GM19468 (cell line): Measurements from ENCODE around the gene RXRA.

Experiments used
- ATAC-seq: cut with Tn5 transposase; IDR thresholded peaks from one replicate; pipeline ENCODE4 v1.9.1; 2021; ENCODE audit warnings: mild to moderate bottlenecking, moderate library complexity, moderate number of reproducible peaks; ENCODE audit not compliant: unreplicated experiment; ENCODE audit errors: extremely low read depth

The RXRA gene

DNA sequence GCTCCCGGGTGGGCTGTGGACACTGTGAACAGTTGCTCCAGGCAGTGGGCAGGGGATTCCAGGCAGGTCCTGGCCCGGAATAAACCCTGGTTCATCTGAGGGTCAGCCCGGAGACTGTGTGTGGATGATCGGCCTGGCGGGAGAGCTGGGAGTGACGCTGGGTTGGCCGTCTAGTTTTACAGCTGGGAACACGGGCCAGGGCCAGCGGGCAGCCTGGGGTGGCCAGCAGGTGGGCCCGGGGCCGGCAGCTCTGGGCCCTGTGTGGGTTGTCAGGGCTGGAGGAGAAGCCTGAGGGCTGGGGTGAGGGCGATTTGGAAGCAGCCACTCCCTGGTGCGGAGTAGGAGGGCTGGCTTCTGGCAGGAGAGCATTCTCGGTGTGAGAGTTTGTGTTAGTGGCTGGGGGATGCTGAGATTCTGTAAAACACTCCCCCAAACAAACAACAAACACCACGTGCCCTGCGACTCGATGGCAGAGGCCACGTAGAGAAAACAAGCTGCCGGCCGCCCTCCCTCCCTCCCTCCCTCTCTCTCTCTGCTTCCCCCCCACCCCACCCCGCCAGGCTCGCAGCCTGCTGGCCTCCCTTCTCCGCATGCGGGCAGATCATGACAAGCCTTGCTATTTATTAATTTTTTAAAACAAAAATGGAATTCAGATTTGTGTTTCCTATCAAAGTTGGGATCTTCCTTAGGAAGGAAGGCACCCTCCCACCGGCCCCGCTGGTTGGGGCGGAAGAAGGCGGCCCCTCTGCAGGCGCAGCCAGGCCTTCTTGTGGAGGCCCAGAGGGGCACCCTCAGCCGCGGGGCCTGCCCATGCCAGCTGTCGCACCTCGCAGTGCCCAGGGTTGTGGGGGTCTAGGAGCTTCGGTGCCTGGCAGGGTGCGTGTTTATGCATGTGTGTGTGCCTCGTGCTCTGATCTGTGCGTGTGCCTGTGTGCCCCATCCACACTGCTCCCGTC, 49.5 kb downstream of the RXRA start:
- no peak for ATAC-seq

- ATAC-seq: no peak
These were observed 50.3 kb downstream of the RXRA start for GRCh38 chr9:134376386-134377142.

- ATAC-seq: no peak
These were observed 50.9 kb downstream of the RXRA start for GRCh38 chr9:134377143-134377484.

GRCh38 chr9:134377976-134378375, 51.7 kb downstream of the RXRA start:
- no peak for ATAC-seq

GRCh38 chr9:134378901-134379338, 52.7 kb downstream of the RXRA start:
- no peak for ATAC-seq

- ATAC-seq: no peak
These were observed 53.6 kb downstream of the RXRA start for GRCh38 chr9:134379831-134380365.

DNA sequence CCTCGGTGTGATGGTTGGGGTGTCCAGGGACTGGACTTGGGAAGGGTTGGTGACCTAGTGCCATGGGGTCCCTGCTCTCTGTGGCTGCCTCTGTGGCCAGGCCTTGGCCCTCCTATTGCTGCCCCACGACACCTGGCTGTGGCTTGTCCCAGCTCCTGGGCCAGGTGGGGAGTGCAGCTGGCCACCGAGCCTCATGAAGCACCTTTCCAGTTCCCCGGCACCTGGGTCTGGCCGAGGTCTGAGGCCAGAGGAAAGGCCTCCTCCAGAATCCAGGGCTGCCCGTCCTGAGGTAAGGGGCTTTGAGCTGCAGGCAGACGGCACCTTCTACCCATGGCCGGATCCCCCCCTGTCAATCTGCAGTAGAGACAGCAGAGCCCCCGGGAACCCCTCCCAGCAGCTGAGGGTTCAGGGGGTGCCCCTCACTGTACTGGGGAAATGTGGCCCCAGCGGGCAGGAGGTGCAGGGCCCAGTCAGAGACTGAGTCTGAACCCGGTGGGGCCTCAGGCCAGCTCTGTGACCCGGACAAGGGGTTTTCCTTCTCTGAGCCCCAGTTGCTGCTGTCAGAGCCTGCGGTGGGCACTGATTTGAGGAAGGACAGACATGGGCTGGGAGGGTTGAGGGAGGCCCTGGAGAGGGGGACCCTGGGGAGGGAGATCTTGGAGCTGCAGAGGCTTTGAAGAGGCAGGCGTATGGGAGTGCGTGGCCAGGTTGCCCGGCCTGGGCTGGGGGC, 54.5 kb downstream of the RXRA start:
- ATAC-seq: no peak

GRCh38 chr9:134381272-134381661, 55.0 kb downstream of the RXRA start:
- ATAC-seq: no peak

- no peak for ATAC-seq
These were observed 55.6 kb downstream of the RXRA start for GRCh38 chr9:134381671-134382516.

DNA sequence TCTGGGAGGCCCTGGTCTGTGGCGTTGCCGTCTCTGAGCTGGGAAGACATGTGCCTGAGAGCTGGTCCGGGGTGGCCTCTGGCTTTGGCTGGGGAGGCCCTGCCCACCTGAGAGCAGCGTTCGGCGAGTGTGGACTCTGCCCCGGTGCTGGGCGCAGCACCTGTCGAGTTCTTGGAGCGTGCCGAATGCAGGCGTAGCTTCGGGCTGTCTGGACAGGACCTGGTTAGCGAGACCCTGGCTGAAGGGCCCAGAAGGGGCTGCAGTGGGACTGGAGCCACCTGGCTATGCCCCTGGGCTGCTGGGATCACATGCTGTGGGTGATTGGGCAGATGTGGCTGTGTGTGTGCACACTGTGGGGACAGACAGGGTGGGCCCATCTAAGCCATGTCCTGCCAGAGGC, 56.5 kb downstream of the RXRA start:
- no peak for ATAC-seq

- no peak for ATAC-seq
These were observed 56.9 kb downstream of the RXRA start for GRCh38 chr9:134383148-134383547.

GRCh38 chr9:134384811-134385479, 58.7 kb downstream of the RXRA start:
- no peak for ATAC-seq

DNA sequence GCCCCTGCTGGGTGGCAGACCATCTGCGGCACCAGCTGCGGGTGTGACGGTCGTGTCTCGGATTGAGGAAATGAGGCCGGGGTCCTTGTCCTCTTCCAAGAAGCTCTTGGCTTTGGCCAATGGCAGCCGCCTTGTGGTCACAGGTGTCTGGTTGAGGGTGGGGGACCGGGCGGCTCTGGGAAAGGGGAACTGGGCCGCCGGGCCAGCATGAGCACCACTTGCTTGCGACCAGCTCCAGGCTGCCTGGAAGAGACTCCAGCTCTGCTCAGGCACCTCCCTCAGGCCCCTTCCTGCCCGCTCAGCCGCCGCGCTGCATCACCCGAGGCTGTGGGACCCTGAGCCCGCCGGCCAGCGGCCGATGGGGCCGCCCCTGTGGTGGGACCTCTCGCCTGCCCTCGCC, 59.7 kb downstream of the RXRA start:
- no peak for ATAC-seq

- no peak for ATAC-seq
These were observed 60.9 kb downstream of the RXRA start for GRCh38 chr9:134386951-134387831.

DNA sequence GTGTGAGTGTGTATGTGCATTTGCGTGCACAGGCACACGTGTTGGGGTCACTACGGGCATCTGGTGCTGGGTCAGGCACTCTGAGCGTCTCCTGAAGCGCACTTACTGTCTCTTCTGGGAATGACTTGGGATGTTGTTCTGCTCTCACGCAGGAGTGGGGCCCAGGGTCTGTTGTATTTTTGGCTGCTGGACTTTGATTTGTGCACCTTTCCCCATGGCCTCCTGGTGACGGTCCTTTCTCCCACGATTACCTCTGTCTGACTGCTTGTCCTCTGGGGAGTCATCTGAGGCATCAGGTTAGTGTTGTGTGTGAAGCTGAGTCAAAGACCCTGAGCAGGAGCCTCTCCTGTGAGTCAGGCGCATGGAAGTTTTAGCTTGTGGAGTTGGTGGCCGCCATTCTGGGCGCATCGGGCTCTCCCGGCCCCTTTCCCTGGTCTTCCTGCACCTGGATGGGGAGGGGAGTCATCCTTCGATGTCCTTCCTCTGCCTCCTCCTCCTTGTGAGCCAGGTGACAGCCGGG, 62.1 kb downstream of the RXRA start:
- ATAC-seq: no peak

DNA sequence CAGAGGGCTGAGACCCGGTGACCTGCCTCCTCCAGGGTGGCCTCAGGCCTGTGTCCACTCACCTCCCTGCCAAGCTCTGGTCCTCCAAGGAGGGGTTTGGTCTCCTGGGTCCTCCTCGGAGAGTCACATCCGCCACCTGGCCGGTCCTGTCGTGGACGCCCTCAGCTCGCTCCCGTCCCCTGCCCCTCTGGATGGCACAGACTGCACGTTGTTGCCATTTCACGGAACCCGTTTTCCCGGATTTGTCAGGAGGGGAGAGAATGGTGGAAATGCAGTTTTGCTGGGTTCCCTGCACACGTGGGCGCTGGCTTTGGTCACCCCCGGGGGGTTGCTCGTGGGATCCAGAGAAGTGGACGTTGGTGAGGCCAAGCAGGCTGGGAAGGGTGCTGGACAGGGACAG, 62.7 kb downstream of the RXRA start:
- ATAC-seq: no peak

GRCh38 chr9:134389642-134390041, 63.4 kb downstream of the RXRA start:
- no peak for ATAC-seq

GRCh38 chr9:134390537-134390936, 64.3 kb downstream of the RXRA start:
- ATAC-seq: no peak
